ENCODE data around the gene EPHA3. TPM values are rescaled to one million over a fixed set of nuclear protein-coding genes. Genes with fewer than 3 reads are reported as not detected.

EPHA3 gene
- total RNA-seq, 4 donors from 2014 or later: 2.3 to 4.6 (median 2.4) TPM; not detected in 1

- Histone ChIP-seq H3K4me3 (no peak overlapping the region), H3K4me1 (no peaks in the 10 kb centered on the region), H3K36me3 (no peaks in the 10 kb centered on the region), H3K9me3 (no peaks in the 10 kb centered on the region), H3K27me3 (no peaks in the 10 kb centered on the region), H3K27ac (no peak overlapping the region)
- in situ Hi-C loops (cut with MboI; ENCODE audit: low pct_ligation_motif_present in 1 of 4, low pct_unique_long_range_greater_than_20kb in 1 of 4, low sequenced_read_pairs in 3 of 4): no loop called here
- TF ChIP-seq POLR2A (IDR thresholded peaks at IDR 0.05): no peak
- no peak for TF ChIP-seq CTCF (IDR thresholded peaks at IDR 0.05)
- TF ChIP-seq EP300 (IDR thresholded peaks at IDR 0.05; ENCODE audit: low read depth): no peak
- no peak for TF ChIP-seq POLR2AphosphoS5 (IDR thresholded peaks at IDR 0.05)
- DNase-seq: no peak
- intact Hi-C loops (cut with DNase I; ENCODE audit: low total_unique reads): no loop called here
Measured at GRCh38 chr3:89441141-89441540, 333.7 kb downstream of the EPHA3 start.

- TF ChIP-seq EP300 (IDR thresholded peaks at IDR 0.05; ENCODE audit: low read depth) (no peak), POLR2A (IDR thresholded peaks at IDR 0.05) (no peak), CTCF (IDR thresholded peaks at IDR 0.05) (no peak), POLR2AphosphoS5 (IDR thresholded peaks at IDR 0.05) (no peak)
- 78 to 89% methylated on average over 1 of the region's 1 CpG for WGBS, 2 donors (ENCODE audit: low coverage in 1 of 2)
- Histone ChIP-seq H3K36me3 (no peaks in the 10 kb centered on the region), H3K27me3 (no peaks in the 10 kb centered on the region), H3K4me1 (no peaks in the 10 kb centered on the region), H3K27ac (no peak overlapping the region), H3K4me3 (no peak overlapping the region), H3K9me3 (no peaks in the 10 kb centered on the region)
- in situ Hi-C loops (cut with MboI; ENCODE audit: low pct_ligation_motif_present in 1 of 4, low pct_unique_long_range_greater_than_20kb in 1 of 4, low sequenced_read_pairs in 3 of 4) (no loop called here), intact Hi-C loops (cut with DNase I; ENCODE audit: low total_unique reads) (no loop called here)
- DNase-seq: no peak
Measured at GRCh38 chr3:89446593-89446992, 339.2 kb downstream of the EPHA3 start.

GRCh38 chr3:89447243-89447642 is 339.8 kb downstream of the EPHA3 start:
- in situ Hi-C loops (cut with MboI; ENCODE audit: low pct_ligation_motif_present in 1 of 4, low pct_unique_long_range_greater_than_20kb in 1 of 4, low sequenced_read_pairs in 3 of 4): no loop called here
- Histone ChIP-seq H3K27me3 (no peaks in the 10 kb centered on the region), H3K9me3 (no peaks in the 10 kb centered on the region), H3K36me3 (no peaks in the 10 kb centered on the region), H3K27ac (no peak overlapping the region), H3K4me1 (no peaks in the 10 kb centered on the region), H3K4me3 (no peak overlapping the region)
- no peak for DNase-seq
- TF ChIP-seq EP300 (IDR thresholded peaks at IDR 0.05; ENCODE audit: low read depth) (no peak), POLR2AphosphoS5 (IDR thresholded peaks at IDR 0.05) (no peak)
- intact Hi-C loops (cut with DNase I; ENCODE audit: low total_unique reads): no loop called here
- WGBS, 2 donors (ENCODE audit: low coverage in 1 of 2): 75 to 83% methylated on average over 1 of the region's 1 CpG

- no peak for TF ChIP-seq POLR2AphosphoS5 (IDR thresholded peaks at IDR 0.05)
- TF ChIP-seq EP300 (IDR thresholded peaks at IDR 0.05; ENCODE audit: low read depth): no peak
- no peak for TF ChIP-seq POLR2A (IDR thresholded peaks at IDR 0.05)
- no peak for TF ChIP-seq CTCF (IDR thresholded peaks at IDR 0.05)
- no peaks in the 10 kb centered on the region for H3K36me3 ChIP-seq
- H3K4me1 ChIP-seq: no peaks in the 10 kb centered on the region
- H3K27ac ChIP-seq: no peak overlapping the region
- H3K9me3 ChIP-seq: no peaks in the 10 kb centered on the region
- in situ Hi-C loops (cut with MboI; ENCODE audit: low pct_ligation_motif_present in 1 of 4, low pct_unique_long_range_greater_than_20kb in 1 of 4, low sequenced_read_pairs in 3 of 4): no loop called here
- H3K27me3 ChIP-seq: no peaks in the 10 kb centered on the region
- no peak for DNase-seq
- H3K4me3 ChIP-seq: no peak overlapping the region
- WGBS, 2 donors (ENCODE audit: low coverage in 1 of 2): 94 to 96% methylated on average over 4 of the region's 4 CpGs
- intact Hi-C loops (cut with DNase I; ENCODE audit: low total_unique reads): no loop called here
Measured at GRCh38 chr3:89449086-89449485, 341.7 kb downstream of the EPHA3 start.

GRCh38 chr3:89452066-89452465 is 344.6 kb downstream of the EPHA3 start:
- TF ChIP-seq POLR2AphosphoS5 (IDR thresholded peaks at IDR 0.05) (no peak), POLR2A (IDR thresholded peaks at IDR 0.05) (no peak), CTCF (IDR thresholded peaks at IDR 0.05) (no peak), EP300 (IDR thresholded peaks at IDR 0.05; ENCODE audit: low read depth) (no peak)
- Histone ChIP-seq H3K27ac (no peak overlapping the region), H3K9me3 (no peaks in the 10 kb centered on the region), H3K4me3 (no peak overlapping the region), H3K4me1 (no peaks in the 10 kb centered on the region), H3K36me3 (no peaks in the 10 kb centered on the region), H3K27me3 (no peaks in the 10 kb centered on the region)
- in situ Hi-C loops (cut with MboI; ENCODE audit: low pct_ligation_motif_present in 1 of 4, low pct_unique_long_range_greater_than_20kb in 1 of 4, low sequenced_read_pairs in 3 of 4) (no loop called here), intact Hi-C loops (cut with DNase I; ENCODE audit: low total_unique reads) (no loop called here)
- no peak for DNase-seq
- WGBS, 2 donors (ENCODE audit: low coverage in 1 of 2): 50 to 60% methylated on average over 2 of the region's 2 CpGs
